ENCODE measurements around the gene ANKRD27.

- TF ChIP-seq PATZ1 (CRISPR knock-in tag; IDR thresholded peaks at IDR 0.05; ENCODE audit: borderline replicate concordance) (no peak), ZNF565 (CRISPR knock-in tag; conservative IDR thresholded peaks at IDR 0.05; ENCODE audit: low read depth) (no peak), ARNTL (CRISPR knock-in tag; IDR thresholded peaks at IDR 0.05; ENCODE audit: borderline replicate concordance, low read depth) (no peak), CSDC2 (CRISPR knock-in tag; IDR thresholded peaks at IDR 0.05) (no peak), ZNF8 (CRISPR knock-in tag; IDR thresholded peaks at IDR 0.05) (no peak), ESRRG (CRISPR knock-in tag; IDR thresholded peaks at IDR 0.05) (no peak), PPARA (CRISPR knock-in tag; IDR thresholded peaks at IDR 0.05; ENCODE audit: borderline replicate concordance) (no peak), ZNF70 (CRISPR knock-in tag; IDR thresholded peaks at IDR 0.05) (no peak)
These were observed 93.9 kb downstream of the ANKRD27 start, which contains the start of gene PDCD5 for GRCh38 chr19:32580901-32581704.
